RWPE2 (cell line): Measurements from ENCODE around the gene ASAP2.

Experiments used
- ATAC-seq: fragments of 200-7000 bp; cut with Tn5 transposase; 3 replicates; pipeline ENCODE4 v1.9.1; 2021; ENCODE audit warnings: low read depth
- DNase-seq: peaks from one replicate; pipeline ENCODE4 v3.0.0-alpha.2; 2020; ENCODE audit warnings: low spot score
- H3K27ac ChIP-seq: fragments of 450-650 bp; 2 replicates; pipeline ENCODE4 v1.5.1; 2017; ENCODE audit warnings: mild to moderate bottlenecking; ENCODE audit not compliant: poor library complexity, severe bottlenecking
- H3K27me3 ChIP-seq: fragments of 250-450 bp; sonication (Bioruptor Pico); 2 replicates; pipeline ENCODE4 v1.5.1; 2021; ENCODE audit warnings: mild to moderate bottlenecking, moderate library complexity; ENCODE audit not compliant: insufficient read depth, poor library complexity, severe bottlenecking
- H3K36me3 ChIP-seq: fragments of 250-450 bp; sonication (Bioruptor Pico); 2 replicates; pipeline ENCODE4 v1.5.1; 2020; ENCODE audit warnings: low read depth, mild to moderate bottlenecking, moderate library complexity
- H3K4me1 ChIP-seq: fragments of 250-450 bp; sonication (Bioruptor Pico); 2 replicates; pipeline ENCODE4 v1.5.1; 2021; ENCODE audit warnings: mild to moderate bottlenecking, moderate library complexity; ENCODE audit not compliant: insufficient read depth, poor library complexity, severe bottlenecking
- H3K4me3 ChIP-seq: fragments of 250-450 bp; sonication (Bioruptor Pico); 2 replicates; pipeline ENCODE4 v1.5.1; 2021; ENCODE audit warnings: mild to moderate bottlenecking, moderate library complexity; ENCODE audit not compliant: severe bottlenecking
- H3K9me3 ChIP-seq: fragments of 250-450 bp; sonication (Bioruptor Pico); 2 replicates; pipeline ENCODE4 v1.5.1; 2021; ENCODE audit warnings: mild to moderate bottlenecking, moderate library complexity; ENCODE audit not compliant: severe bottlenecking
- TF ChIP-seq, protein P1 (sequence below): fragments of 450-650 bp; IDR thresholded peaks from one replicate; pipeline ENCODE4 v1.5.1; 2017; ENCODE audit warnings: mild to moderate bottlenecking, moderate library complexity; ENCODE audit not compliant: poor library complexity, severe bottlenecking

The ASAP2 gene

GRCh38 chr2:9298583-9298982 lies 92.0 kb downstream of the ASAP2 start:
- H3K36me3 ChIP-seq: peaks cover 66% of the 10 kb centered on the region
- H3K4me1 ChIP-seq: peaks cover 18% of the 10 kb centered on the region
- H3K27ac ChIP-seq: peak overlapping the region; percentile 75
- no peak for DNase-seq
- H3K27me3 ChIP-seq: no peaks in the 10 kb centered on the region
- H3K9me3 ChIP-seq: no peaks in the 10 kb centered on the region
- no peak for ATAC-seq
- TF ChIP-seq, protein P1, sequence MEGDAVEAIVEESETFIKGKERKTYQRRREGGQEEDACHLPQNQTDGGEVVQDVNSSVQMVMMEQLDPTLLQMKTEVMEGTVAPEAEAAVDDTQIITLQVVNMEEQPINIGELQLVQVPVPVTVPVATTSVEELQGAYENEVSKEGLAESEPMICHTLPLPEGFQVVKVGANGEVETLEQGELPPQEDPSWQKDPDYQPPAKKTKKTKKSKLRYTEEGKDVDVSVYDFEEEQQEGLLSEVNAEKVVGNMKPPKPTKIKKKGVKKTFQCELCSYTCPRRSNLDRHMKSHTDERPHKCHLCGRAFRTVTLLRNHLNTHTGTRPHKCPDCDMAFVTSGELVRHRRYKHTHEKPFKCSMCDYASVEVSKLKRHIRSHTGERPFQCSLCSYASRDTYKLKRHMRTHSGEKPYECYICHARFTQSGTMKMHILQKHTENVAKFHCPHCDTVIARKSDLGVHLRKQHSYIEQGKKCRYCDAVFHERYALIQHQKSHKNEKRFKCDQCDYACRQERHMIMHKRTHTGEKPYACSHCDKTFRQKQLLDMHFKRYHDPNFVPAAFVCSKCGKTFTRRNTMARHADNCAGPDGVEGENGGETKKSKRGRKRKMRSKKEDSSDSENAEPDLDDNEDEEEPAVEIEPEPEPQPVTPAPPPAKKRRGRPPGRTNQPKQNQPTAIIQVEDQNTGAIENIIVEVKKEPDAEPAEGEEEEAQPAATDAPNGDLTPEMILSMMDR: no peak
- H3K4me3 ChIP-seq: no peak overlapping the region

DNA sequence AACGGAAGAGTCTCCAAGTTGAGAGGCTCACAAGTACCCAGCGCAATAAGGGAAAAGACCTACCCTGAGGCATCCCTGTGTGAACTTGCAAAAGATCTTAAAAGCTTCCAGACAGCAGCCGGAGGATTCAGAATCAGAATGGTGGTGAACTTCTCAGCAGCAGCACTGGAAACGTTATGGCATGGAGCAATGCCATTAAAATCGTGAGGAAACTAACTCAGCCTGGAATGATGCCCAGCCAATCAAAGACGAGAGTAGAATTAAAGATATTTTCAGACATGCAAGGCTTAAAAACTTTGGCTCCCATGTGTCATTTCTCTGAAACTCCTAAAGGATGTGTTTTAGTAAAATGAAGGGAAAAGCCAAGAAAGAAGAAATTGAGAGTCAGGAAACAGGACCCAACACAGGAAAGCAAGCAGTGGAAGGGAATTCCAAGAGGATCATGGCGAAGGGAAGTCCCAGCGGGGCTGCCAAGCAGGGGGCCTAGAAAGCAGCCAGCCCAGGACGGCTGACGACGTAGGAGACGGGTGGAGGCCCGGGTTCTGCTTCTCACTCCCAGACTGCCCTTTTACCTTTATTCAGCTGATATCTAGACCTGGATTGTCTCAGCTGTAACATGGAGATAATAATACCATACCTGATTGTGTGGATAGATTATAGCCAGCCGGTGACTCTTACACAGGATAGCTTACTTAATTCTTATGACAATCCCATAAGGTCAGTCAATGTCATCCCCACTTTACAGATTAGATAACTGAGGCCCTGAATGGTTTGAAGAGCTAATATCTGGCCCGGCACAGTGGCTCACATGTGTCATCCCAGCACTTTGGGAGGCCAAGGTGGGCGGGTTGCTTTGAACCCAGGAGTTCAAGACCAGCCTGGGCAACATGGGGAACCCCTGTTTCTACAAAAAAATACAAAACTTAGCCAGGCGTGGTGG lies 92.8 kb downstream of the ASAP2 start:
- no peaks in the 10 kb centered on the region for H3K9me3 ChIP-seq
- DNase-seq (no peak), ATAC-seq (no peak)
- peaks cover 18% of the 10 kb centered on the region for H3K4me1 ChIP-seq
- no peak overlapping the region for H3K4me3 ChIP-seq
- TF ChIP-seq, protein P1: no peak
- no peaks in the 10 kb centered on the region for H3K27me3 ChIP-seq
- H3K36me3 ChIP-seq: peaks cover 66% of the 10 kb centered on the region
- H3K27ac ChIP-seq: peak overlapping the region; percentile 75

DNA sequence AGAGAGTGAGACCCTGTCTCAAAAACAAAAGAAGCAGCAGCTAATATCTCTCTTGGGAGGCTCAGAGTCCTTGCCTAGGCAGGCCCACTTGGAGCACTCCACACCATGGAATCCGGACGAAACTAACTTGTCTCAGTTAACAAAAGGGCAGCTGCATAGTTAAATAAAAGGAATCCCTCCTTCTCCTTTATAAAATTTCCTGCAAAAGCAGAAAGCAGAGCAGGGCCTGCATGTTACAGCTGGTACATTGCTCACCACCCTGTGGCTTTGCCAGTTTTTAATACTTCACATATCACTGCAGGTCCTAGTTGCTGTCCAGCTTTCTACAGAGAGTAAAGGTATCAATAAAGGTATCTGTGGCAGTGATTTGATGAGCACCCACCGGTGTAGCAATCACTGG lies 93.6 kb downstream of the ASAP2 start:
- TF ChIP-seq, protein P1: no peak
- H3K27ac ChIP-seq: peak overlapping the region; percentile 75
- DNase-seq: no peak

GRCh38 chr2:9300829-9301453 lies 94.3 kb downstream of the ASAP2 start:
- peaks cover 60% of the 10 kb centered on the region for H3K36me3 ChIP-seq
- ATAC-seq (no peak), DNase-seq (no peak)
- TF ChIP-seq, protein P1: no peak
- H3K4me3 ChIP-seq: no peak overlapping the region
- H3K9me3 ChIP-seq: no peaks in the 10 kb centered on the region
- H3K27me3 ChIP-seq: no peaks in the 10 kb centered on the region
- H3K4me1 ChIP-seq: peaks cover 18% of the 10 kb centered on the region
- peak overlapping the region; percentile 75 for H3K27ac ChIP-seq

More for the DNA sequence above, 93.6 kb downstream of the ASAP2 start:
- Histone ChIP-seq H3K36me3 (peaks cover 63% of the 10 kb centered on the region), H3K9me3 (no peaks in the 10 kb centered on the region), H3K4me1 (peaks cover 18% of the 10 kb centered on the region), H3K27me3 (no peaks in the 10 kb centered on the region), H3K4me3 (no peak overlapping the region)
- peak; percentile 66 for ATAC-seq

- H3K4me1 ChIP-seq: peaks cover 32% of the 10 kb centered on the region
- ATAC-seq: no peak
- H3K9me3 ChIP-seq: no peaks in the 10 kb centered on the region
- TF ChIP-seq, protein P1: no peak
- H3K27ac ChIP-seq: no peak overlapping the region
- DNase-seq: no peak
- H3K4me3 ChIP-seq: no peak overlapping the region
- H3K27me3 ChIP-seq: no peaks in the 10 kb centered on the region
- H3K36me3 ChIP-seq: peaks cover 48% of the 10 kb centered on the region
These were observed 96.1 kb downstream of the ASAP2 start for GRCh38 chr2:9302755-9303154.
